WI38 (cell line): ENCODE results near the gene LRP3.

Experiments
- H3K4me3 ChIP-seq: 2 replicates; pipeline ENCODE4 v1.5.1; 2011; ENCODE audit warnings: low read depth, mild to moderate bottlenecking, control low read depth, low read length
- CTCF ChIP-seq: IDR thresholded peaks from 2 replicates; pipeline ENCODE4 v1.5.1; 2012; ENCODE audit warnings: low read depth, mild to moderate bottlenecking, control low read depth, low read length

The LRP3 gene

DNA sequence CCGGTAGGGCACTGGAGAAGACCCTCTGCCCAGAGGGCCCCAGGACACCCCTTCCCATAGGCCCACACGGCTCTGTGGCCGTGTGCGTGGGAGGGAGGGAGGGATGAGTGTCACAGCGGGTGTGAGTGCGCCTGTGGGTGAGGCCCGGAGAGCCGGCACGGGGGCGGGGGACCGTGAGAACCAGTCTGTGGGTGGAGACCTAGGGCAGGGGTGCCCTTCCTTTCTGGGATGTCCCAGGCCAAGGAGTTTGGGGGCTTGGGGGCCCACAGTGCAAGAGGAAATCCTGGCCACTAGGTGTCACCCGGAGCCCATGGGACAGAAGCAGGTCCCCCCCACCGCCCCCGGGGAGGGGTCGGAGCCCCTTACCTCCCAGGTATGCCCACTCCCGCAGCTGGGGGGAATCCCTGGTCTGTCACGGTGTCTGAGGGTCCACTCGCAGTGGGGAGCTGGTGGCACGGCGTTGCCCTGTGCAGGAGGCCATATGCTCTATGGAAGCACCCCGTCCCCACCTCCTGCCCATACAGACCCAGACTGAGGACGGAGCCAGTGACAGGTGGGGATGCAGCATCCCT lies 47.5 kb downstream of the LRP3 start:
- peak; percentile 66 for TF ChIP-seq CTCF
- H3K4me3 ChIP-seq: no peak overlapping the region

GRCh38 chr19:33242131-33242530 lies 48.0 kb downstream of the LRP3 start:
- no peak overlapping the region for H3K4me3 ChIP-seq
- no peak for TF ChIP-seq CTCF

GRCh38 chr19:33242911-33243310 lies 48.8 kb downstream of the LRP3 start:
- no peak for TF ChIP-seq CTCF
- no peak overlapping the region for H3K4me3 ChIP-seq

DNA sequence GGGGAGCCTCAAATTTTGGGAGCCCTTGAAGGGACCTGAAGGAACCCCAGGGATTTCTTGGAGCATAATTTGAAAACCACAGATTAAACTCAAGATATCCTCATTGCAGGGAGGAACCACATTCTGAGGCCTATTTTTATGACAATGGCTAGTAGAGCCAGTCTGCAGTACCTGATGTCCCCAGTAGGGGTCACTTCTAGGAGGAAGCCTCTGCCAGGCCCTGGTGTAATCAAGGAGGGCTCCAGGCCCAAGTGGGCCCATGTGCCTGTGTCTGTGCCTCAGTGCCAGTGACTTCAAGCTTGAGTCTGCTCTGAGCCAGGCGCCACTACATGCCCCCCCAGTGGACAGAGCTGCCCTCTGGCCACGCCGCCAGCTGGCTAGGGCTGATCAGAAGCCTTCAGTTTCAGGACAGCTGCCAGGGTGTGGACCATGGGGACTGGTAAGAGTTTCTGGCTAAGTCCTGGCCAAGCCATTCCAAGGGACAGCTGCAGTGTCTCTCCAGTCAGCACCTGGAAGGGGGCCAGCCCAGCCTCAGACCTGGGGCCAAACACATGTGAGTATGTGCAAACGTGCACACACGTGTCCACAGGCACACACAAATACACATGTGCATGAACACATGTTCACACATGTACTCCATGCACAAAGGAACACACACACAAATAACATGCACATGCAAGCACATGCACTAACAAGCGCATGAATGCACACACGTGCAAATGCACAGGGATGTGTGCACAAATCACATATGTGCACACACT lies 52.0 kb downstream of the LRP3 start:
- H3K4me3 ChIP-seq: no peak overlapping the region
- TF ChIP-seq CTCF: peak; percentile 56

DNA sequence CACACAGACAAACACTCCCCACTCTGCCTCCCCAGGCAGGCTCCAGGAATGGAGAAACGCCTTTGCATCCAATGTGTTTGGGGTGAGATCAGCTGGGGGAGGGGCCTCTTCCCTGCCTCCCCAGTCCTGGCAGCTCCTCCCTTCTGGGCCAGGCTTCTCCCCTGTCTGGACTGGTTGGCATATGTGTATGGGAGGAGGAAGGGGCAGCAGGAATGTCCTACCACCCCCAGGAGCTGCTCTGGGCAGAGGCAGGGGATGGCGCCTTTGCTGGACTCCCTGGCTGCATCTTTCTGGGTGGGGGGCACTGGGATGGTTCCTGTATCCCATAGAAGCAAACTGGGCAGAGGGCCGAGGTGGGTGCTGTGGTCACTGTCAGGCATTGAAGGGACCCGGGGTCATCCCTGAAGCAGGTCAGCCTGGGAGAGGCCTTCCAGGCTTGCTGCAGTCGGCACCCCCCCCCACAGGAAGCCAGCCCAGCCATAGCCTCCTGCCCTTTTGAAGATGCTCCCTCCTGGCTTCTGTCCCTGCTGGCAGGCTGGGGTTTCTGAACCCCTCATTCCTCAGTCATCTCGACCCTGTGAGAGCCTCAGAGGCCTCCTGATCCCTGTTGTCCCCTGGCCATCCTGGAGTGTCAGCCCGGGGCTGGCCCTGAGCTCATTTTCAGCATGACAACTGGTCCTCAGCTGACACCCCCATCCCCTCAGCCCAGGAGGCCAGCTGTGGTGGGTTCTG lies 52.7 kb downstream of the LRP3 start:
- TF ChIP-seq CTCF: no peak
- H3K4me3 ChIP-seq: no peak overlapping the region

DNA sequence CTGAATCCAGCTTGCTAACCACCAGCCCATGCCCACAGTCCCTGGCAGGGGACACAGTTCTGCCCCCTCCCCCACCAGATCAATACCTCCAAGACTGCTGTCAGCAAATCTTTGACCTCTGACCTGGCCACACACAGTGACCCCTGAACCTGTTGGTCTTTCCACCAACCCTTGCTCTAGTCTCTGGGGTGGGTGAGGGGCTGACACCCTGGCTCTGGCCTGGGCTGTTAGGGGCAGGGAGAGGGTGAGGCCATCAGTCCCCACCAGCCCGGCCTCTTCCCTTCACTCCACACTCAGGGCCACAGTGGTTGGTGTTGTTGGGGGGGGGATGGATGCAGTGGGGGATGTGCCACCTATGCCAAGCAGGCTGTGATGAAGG lies 53.3 kb downstream of the LRP3 start:
- H3K4me3 ChIP-seq: no peak overlapping the region
- no peak for TF ChIP-seq CTCF

DNA sequence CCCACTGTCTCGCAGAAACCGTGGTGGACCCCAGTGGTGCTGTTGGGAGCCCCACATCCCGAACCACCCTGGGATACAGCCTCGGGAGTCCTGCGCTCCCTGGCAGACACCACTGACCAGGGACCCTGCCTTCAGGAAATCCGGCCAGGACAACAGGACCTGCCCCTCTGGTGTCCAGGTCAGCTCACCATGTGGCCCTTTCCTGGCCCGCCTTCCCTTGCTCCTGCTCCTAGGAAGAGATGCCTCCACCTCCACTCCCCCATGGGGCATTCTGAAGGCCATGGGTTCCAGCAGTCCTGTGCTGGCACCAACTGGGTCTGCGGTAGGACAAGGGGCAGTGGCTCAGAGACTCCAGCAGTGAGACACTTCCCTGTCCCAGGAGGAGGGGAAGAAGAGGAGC lies 54.0 kb downstream of the LRP3 start:
- no peak overlapping the region for H3K4me3 ChIP-seq
- no peak for TF ChIP-seq CTCF
